Measurements from ENCODE around the gene PNMA8C. TPM values are rescaled to one million over a fixed set of nuclear protein-coding genes. Genes with fewer than 3 reads are reported as not detected.
A peak's percentile ranks its signal among the peaks of the same experiment; 100 is the strongest.

PNMA8C gene
- total and polyA plus RNA-seq, 8 donors: 0.05 to 0.18 TPM; not detected in 6

DNA sequence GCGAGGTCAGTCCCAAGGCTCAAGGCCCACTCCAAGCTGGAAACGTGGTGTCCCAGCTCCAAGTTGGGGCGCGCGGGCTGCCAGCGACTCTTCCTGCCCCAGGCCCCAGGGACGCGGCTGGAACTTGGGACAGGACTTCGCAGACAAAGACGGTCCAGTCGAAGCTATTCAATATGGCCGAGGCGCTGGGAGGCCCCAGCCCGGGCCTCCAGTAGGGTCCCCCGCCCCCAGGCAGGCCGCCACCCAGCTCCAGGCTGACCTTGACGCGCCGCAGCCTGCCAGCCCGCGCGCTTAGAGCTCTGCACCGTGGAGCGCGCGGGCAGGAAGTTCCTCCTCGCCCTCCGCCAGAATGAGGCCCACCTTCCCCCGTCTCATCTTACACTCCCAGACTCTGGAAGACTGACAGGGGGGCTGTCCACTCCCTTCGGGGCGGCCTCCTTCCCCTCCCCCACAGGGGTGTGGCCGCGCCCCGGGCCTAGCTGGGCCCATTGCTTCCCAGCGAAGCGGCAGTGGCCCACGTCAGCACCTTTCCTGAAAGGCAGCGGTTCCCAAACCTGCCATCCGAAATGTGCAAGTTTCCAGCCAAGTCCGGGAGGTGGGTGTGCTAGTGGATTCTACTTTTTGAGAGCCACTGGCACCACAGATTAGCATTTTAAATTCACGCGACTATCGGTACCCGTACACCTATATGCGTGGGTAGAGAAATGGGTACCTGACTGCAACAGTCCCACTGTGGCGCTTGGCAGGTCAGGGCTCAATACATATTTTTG, 15.3 kb downstream of the PNMA8C start, which contains the start of gene CCDC8:
Gene CCDC8, minus strand, starts transcription at position 303 of the 770 bp plus-strand sequence. CDS start 754 bp downstream, outside the sequence.
- Histone ChIP-seq H3K27me3 (peaks cover 14 to 91% (median 66%) of the 10 kb centered on the region in 3 donors), H3K4me3 (peak within 1 kb of the TSS; percentile 35 to 44 (median 40)), H3K27ac (peak within 1 kb of the TSS in 4 of 5 donors; percentile 27 to 56 (median 49)), H3K36me3 (no peaks in the 10 kb centered on the region), H3K9me3 (no peaks in the 10 kb centered on the region), H3K4me1 (peaks cover 22 to 55% (median 41%) of the 10 kb centered on the region in 4 donors)
- intact Hi-C loops (cut with DNase I; ENCODE audit: low total_unique reads): no loop called here
- 5 to 38% (median 17%) methylated on average over 17 to 46 of the region's 46 CpGs for WGBS, 5 donors
- peak in 1 of 2 donors; percentile 98 for DNase-seq
- TF ChIP-seq EP300 (IDR thresholded peaks at IDR 0.05): no peak
- TF ChIP-seq POLR2AphosphoS5 (IDR thresholded peaks at IDR 0.05): peak in 1 of 3 donors; percentile 43
- TF ChIP-seq POLR2A (IDR thresholded peaks at IDR 0.05): no peak
- TF ChIP-seq, protein P1, sequence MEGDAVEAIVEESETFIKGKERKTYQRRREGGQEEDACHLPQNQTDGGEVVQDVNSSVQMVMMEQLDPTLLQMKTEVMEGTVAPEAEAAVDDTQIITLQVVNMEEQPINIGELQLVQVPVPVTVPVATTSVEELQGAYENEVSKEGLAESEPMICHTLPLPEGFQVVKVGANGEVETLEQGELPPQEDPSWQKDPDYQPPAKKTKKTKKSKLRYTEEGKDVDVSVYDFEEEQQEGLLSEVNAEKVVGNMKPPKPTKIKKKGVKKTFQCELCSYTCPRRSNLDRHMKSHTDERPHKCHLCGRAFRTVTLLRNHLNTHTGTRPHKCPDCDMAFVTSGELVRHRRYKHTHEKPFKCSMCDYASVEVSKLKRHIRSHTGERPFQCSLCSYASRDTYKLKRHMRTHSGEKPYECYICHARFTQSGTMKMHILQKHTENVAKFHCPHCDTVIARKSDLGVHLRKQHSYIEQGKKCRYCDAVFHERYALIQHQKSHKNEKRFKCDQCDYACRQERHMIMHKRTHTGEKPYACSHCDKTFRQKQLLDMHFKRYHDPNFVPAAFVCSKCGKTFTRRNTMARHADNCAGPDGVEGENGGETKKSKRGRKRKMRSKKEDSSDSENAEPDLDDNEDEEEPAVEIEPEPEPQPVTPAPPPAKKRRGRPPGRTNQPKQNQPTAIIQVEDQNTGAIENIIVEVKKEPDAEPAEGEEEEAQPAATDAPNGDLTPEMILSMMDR (IDR thresholded peaks at IDR 0.05): no peak

DNA sequence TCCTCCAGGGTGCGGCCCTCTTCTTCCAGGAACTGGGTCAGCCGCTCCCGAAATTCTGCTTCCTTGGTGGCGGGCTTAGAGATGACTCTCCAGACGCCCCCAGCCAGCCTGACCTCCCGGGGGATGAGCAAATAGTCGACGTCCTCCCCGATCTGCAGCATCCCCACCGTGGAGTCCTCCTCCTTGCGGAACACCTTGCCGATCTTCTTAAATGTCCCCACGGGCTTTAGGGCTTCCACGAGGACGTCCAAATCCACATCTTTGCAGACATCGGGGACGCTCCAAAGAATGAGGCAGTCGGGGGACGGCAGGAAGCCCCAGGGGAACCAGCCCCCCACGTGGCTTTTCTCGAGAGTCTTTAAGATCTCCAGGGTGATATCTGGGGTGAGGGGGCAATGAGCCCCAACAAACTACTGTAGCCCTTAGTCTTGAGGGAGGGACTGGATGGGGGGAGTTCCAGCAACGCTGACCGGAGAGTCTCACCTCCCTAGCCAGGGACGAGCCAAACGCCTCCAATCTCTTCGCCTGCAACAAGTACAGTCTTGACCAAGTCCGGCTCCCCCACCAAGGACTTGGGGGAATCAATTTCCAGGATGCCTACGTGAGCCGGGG, 16.0 kb downstream of the PNMA8C start:
- Histone ChIP-seq H3K27ac (peak overlapping the region in 4 of 5 donors; percentile 27 to 56 (median 49)), H3K36me3 (no peaks in the 10 kb centered on the region), H3K4me3 (peak overlapping the region; percentile 35 to 44 (median 40)), H3K9me3 (no peaks in the 10 kb centered on the region), H3K4me1 (peaks cover 22 to 60% (median 45%) of the 10 kb centered on the region in 4 donors), H3K27me3 (peaks cover 14 to 98% (median 66%) of the 10 kb centered on the region in 3 donors)
- intact Hi-C loops (cut with DNase I; ENCODE audit: low total_unique reads): no loop called here
- DNase-seq: peak in 1 of 2 donors; percentile 53
- 6 to 13% (median 8%) methylated on average over 24 to 29 of the region's 29 CpGs for WGBS, 5 donors
- TF ChIP-seq, protein P1 (IDR thresholded peaks at IDR 0.05): no peak
- TF ChIP-seq POLR2A (IDR thresholded peaks at IDR 0.05) (no peak), EP300 (IDR thresholded peaks at IDR 0.05) (no peak), POLR2AphosphoS5 (IDR thresholded peaks at IDR 0.05) (no peak)

DNA sequence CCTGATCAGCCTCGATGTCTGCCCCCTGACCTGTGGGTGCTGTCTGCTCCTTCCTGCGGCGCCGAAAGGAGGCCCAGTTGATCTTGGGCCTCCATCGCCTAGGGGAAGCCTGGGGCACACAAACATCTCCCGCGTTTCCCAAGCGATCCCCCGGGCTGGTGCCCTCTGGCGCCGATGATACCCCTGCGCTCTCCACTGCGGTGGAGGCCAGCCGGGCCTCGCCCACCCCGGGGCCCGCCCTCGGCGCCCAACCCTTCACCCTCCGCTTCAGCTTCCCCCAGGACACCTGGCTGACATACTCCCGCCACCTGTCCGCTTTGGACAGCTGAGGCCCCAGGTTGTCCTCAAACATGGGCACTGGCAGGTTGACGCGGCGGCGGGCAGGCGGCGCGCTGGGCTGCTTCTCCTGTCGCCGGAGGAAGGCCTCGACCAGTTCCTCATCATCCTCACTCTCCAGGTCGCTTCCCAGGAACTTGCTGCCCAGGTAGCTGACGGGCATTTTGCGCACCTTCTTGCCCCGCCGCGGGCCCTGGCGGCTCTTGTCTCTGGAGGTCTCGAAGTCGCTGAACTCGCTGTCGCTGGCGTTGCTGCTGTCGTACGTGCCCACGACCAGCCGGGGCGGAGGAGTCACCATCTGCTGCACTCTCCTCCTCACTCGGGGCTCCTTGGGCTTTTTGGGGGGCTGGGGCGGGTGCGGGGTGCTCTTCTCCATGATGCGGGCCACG, 16.6 kb downstream of the PNMA8C start:
- WGBS, 5 donors: 13 to 35% (median 17%) methylated on average over 37 to 54 of the region's 54 CpGs
- peak in 1 of 2 donors; percentile 60 for DNase-seq
- peak overlapping the region in 2 of 5 donors; percentile 14 to 56 for H3K27ac ChIP-seq
- H3K27me3 ChIP-seq: peaks cover 14 to 99% (median 65%) of the 10 kb centered on the region in 3 donors
- intact Hi-C loops (cut with DNase I; ENCODE audit: low total_unique reads): no loop called here
- H3K9me3 ChIP-seq: no peaks in the 10 kb centered on the region
- no peaks in the 10 kb centered on the region for H3K36me3 ChIP-seq
- H3K4me1 ChIP-seq: peaks cover 22 to 64% (median 45%) of the 10 kb centered on the region in 4 donors
- H3K4me3 ChIP-seq: peak overlapping the region; percentile 35 to 44 (median 40)
- TF ChIP-seq, protein P1 (IDR thresholded peaks at IDR 0.05): no peak
- TF ChIP-seq POLR2AphosphoS5 (IDR thresholded peaks at IDR 0.05) (no peak), POLR2A (IDR thresholded peaks at IDR 0.05) (no peak), EP300 (IDR thresholded peaks at IDR 0.05) (no peak)
